Left lung (tissue), 10 donors: ENCODE results near the gene CDC42EP3. TPM values are rescaled to one million over a fixed set of nuclear protein-coding genes. Genes with fewer than 3 reads are reported as not detected.

Experiments
- ATAC-seq: fragments of 200-7000 bp; cut with Tn5 transposase; one replicate; pipeline ENCODE4 v1.9.1; 2020; ENCODE audit warnings: moderate library complexity
- DNase-seq, 4 donors: peaks; one replicate each; pipeline ENCODE4 v3.0.0-alpha.2; 2013 to 2020
- H3K27ac ChIP-seq, 2 donors: fragments of 200-600 bp; sonication (generic) in 1 of 2; one replicate each; pipeline versions ENCODE4 v1.5.0 to v1.8.0; 2020 to 2021
- H3K27me3 ChIP-seq, 2 donors: fragments of 200-600 bp; sonication (generic) in 1 of 2; one replicate each; pipeline versions ENCODE4 v1.5.0 to v1.8.0; 2020 to 2021
- H3K36me3 ChIP-seq, 2 donors: fragments of 200-600 bp; sonication (generic) in 1 of 2; one replicate each; pipeline versions ENCODE4 v1.5.0 to v1.8.0; 2020 to 2021
- H3K4me1 ChIP-seq, 2 donors: fragments of 200-600 bp; one replicate each; pipeline ENCODE4 v1.8.0; 2021
- H3K4me3 ChIP-seq, 2 donors: fragments of 200-600 bp; sonication (generic) in 1 of 2; one replicate each; pipeline versions ENCODE4 v1.5.0 to v1.8.0; 2020 to 2021; ENCODE audit warnings: mild to moderate bottlenecking in 1 of 2
- H3K9me3 ChIP-seq, 2 donors: fragments of 200-600 bp; sonication (generic) in 1 of 2; one replicate each; pipeline versions ENCODE4 v1.5.0 to v1.8.0; 2020 to 2021
- CTCF ChIP-seq, 2 donors: fragments of 200-600 bp; sonication (generic) in 1 of 2; IDR thresholded peaks; one replicate each; pipeline versions ENCODE4 v1.5.0 to v1.8.0; 2021; ENCODE audit warnings: antibody characterized with exemption in 2 of 2
- intact Hi-C, 2 donors: fragments of 100-400 bp; cut with DNase I; formaldehyde crosslinking; loops; one replicate each; pipeline versions ENCODE4 v1.11.2 to v1.14.2; 2022
- polyA plus RNA-seq, 6 donors: library from polyadenylated mRNA; unstranded; fragments of 120-200 nt; gene quantifications; one replicate each; pipeline ENCODE4 v1.2.1, GENCODE V29; 2013; ENCODE audit not compliant: insufficient read length in 6 of 6
- total RNA-seq, 2 donors: library from RNA; stranded (reverse); fragmentation: NEBNext Ultra II Directional; extraction: Animal tissue kit (Norgen Biotek cat#: 25700); gene quantifications; one replicate each; pipeline ENCODE4 v1.2.1, GENCODE V29; 2021
- donor health status: DM: no; HTN: yes; CAD: no.
- donor health status: DM: no; HTN: no; CAD: no.

The CDC42EP3 gene
- total and polyA plus RNA-seq, 8 donors, result 17.3 to 53.8 (median 25.1) TPM

GRCh38 chr2:37612382-37612781 lies 59.1 kb downstream of the CDC42EP3 start:
- TF ChIP-seq CTCF (IDR thresholded peaks at IDR 0.05), result no peak
- H3K27ac ChIP-seq, result peak overlapping the region in 1 of 2 donors; percentile 6
- no peak overlapping the region for H3K4me3 ChIP-seq

GRCh38 chr2:37610638-37611289 lies 60.7 kb downstream of the CDC42EP3 start:
- H3K36me3 ChIP-seq, result no peaks in the 10 kb centered on the region
- ATAC-seq, result peak; percentile 15
- peaks cover 0 to 6% of the 10 kb centered on the region in 2 donors for H3K9me3 ChIP-seq
- H3K27me3 ChIP-seq, result no peaks in the 10 kb centered on the region
- H3K27ac ChIP-seq, result no peak overlapping the region
- TF ChIP-seq CTCF (IDR thresholded peaks at IDR 0.05), result no peak
- intact Hi-C loops, result no loop called here
- H3K4me3 ChIP-seq, result no peak overlapping the region
- peaks cover 0 to 18% of the 10 kb centered on the region in 2 donors for H3K4me1 ChIP-seq
- DNase-seq, result peak in 2 of 4 donors; percentile 40 to 44

More at GRCh38 chr2:37612382-37612781, 59.1 kb downstream of the CDC42EP3 start:
- intact Hi-C loops, result no loop called here
- DNase-seq (no peak), ATAC-seq (no peak)
- no peaks in the 10 kb centered on the region for H3K9me3 ChIP-seq
- H3K27me3 ChIP-seq, result no peaks in the 10 kb centered on the region
- H3K4me1 ChIP-seq, result peaks cover 0 to 31% of the 10 kb centered on the region in 2 donors
- no peaks in the 10 kb centered on the region for H3K36me3 ChIP-seq

GRCh38 chr2:37609782-37610181 lies 61.7 kb downstream of the CDC42EP3 start:
- H3K27me3 ChIP-seq, result no peaks in the 10 kb centered on the region
- H3K4me3 ChIP-seq, result no peak overlapping the region
- intact Hi-C loops, result no loop called here
- peaks cover 0 to 6% of the 10 kb centered on the region in 2 donors for H3K9me3 ChIP-seq
- no peak for TF ChIP-seq CTCF (IDR thresholded peaks at IDR 0.05)
- peaks cover 0 to 8% of the 10 kb centered on the region in 2 donors for H3K4me1 ChIP-seq
- no peak overlapping the region for H3K27ac ChIP-seq
- DNase-seq, result no peak
- H3K36me3 ChIP-seq, result no peaks in the 10 kb centered on the region
- ATAC-seq, result no peak

GRCh38 chr2:37604716-37605115 lies 66.7 kb downstream of the CDC42EP3 start:
- intact Hi-C loops, result no loop called here
- no peaks in the 10 kb centered on the region for H3K36me3 ChIP-seq
- no peak overlapping the region for H3K27ac ChIP-seq
- H3K9me3 ChIP-seq, result peaks cover 0 to 6% of the 10 kb centered on the region in 2 donors
- no peak for TF ChIP-seq CTCF (IDR thresholded peaks at IDR 0.05)
- H3K4me3 ChIP-seq, result no peak overlapping the region
- H3K27me3 ChIP-seq, result no peaks in the 10 kb centered on the region
- DNase-seq (no peak), ATAC-seq (no peak)
- peaks cover 0 to 11% of the 10 kb centered on the region in 2 donors for H3K4me1 ChIP-seq

GRCh38 chr2:37602702-37603101 lies 68.7 kb downstream of the CDC42EP3 start:
- H3K36me3 ChIP-seq, result no peaks in the 10 kb centered on the region
- peaks cover 0 to 6% of the 10 kb centered on the region in 2 donors for H3K9me3 ChIP-seq
- intact Hi-C loops, result no loop called here
- ATAC-seq (no peak), DNase-seq (no peak)
- H3K27ac ChIP-seq, result no peak overlapping the region
- H3K4me1 ChIP-seq, result peaks cover 0 to 11% of the 10 kb centered on the region in 2 donors
- no peak overlapping the region for H3K4me3 ChIP-seq
- no peaks in the 10 kb centered on the region for H3K27me3 ChIP-seq
- TF ChIP-seq CTCF (IDR thresholded peaks at IDR 0.05), result no peak
